GM12878 (cell line): ENCODE data around the gene COQ8B. TPM values are rescaled to one million over a fixed set of nuclear protein-coding genes. Genes with fewer than 3 reads are reported as not detected.
A peak's percentile ranks its signal among the peaks of the same experiment; 100 is the strongest.

Source experiments
- ATF2 ChIP-seq: IDR thresholded peaks from 2 replicates; pipeline ENCODE4 v1.6.1; 2012; ENCODE audit warnings: low read length, inconsistent platforms
- BMI1 ChIP-seq: fragments of 450-650 bp; IDR thresholded peaks from 2 replicates; pipeline ENCODE4 v1.6.1; 2016; ENCODE audit warnings: mild to moderate bottlenecking, moderate library complexity, borderline replicate concordance
- CHD1 ChIP-seq: IDR thresholded peaks from 2 replicates; pipeline ENCODE4 v1.6.1; 2012; ENCODE audit warnings: low read depth, low read length, improper control_type of control experiment
- E2F8 ChIP-seq: fragments of 450-650 bp; IDR thresholded peaks from 2 replicates; pipeline ENCODE4 v1.6.1; 2018; ENCODE audit warnings: mild to moderate bottlenecking, low read depth, moderate library complexity; ENCODE audit not compliant: partially characterized antibody
- E4F1 ChIP-seq: fragments of 450-650 bp; IDR thresholded peaks from 2 replicates; pipeline ENCODE4 v1.6.1; 2018; ENCODE audit warnings: borderline replicate concordance, mild to moderate bottlenecking; ENCODE audit not compliant: partially characterized antibody
- ETV6 ChIP-seq, 2 experiments: fragments of 450-650 bp in 1 of 2; IDR thresholded peaks in 1 of 2; conservative IDR thresholded peaks in 1 of 2; 2 replicates each; pipeline ENCODE4 v1.6.1; 2014; ENCODE audit warnings: antibody characterized with exemption in 1 of 2, borderline replicate concordance in 1 of 2, low read depth in 1 of 2, mild to moderate bottlenecking in 1 of 2, moderate library complexity in 1 of 2
- HDGF ChIP-seq: fragments of 450-650 bp; IDR thresholded peaks from 2 replicates; pipeline ENCODE4 v1.6.1; 2016; ENCODE audit warnings: antibody characterized with exemption
- HSF1 ChIP-seq: fragments of 150-350 bp; IDR thresholded peaks from 2 replicates; pipeline ENCODE4 v1.6.1; 2014; ENCODE audit warnings: mild to moderate bottlenecking, low read depth, low read length
- MAX ChIP-seq: IDR thresholded peaks from 2 replicates; pipeline ENCODE4 v1.6.1; 2012; ENCODE audit warnings: low read depth, low read length, improper control_type of control experiment
- NBN ChIP-seq: fragments of 450-650 bp; IDR thresholded peaks from 2 replicates; pipeline ENCODE4 v1.6.1; 2016
- NR2C2 ChIP-seq: IDR thresholded peaks from 2 replicates; pipeline ENCODE4 v1.6.1; 2011; ENCODE audit warnings: borderline replicate concordance, low read depth; ENCODE audit not compliant: control insufficient read depth, insufficient read length
- NR2F1 ChIP-seq: fragments of 450-650 bp; conservative IDR thresholded peaks from 2 replicates; pipeline ENCODE4 v1.6.1; 2017; ENCODE audit warnings: mild to moderate bottlenecking
- SMC3 ChIP-seq: IDR thresholded peaks from 2 replicates; pipeline ENCODE4 v1.6.1; 2011; ENCODE audit warnings: low read length, improper control_type of control experiment, borderline replicate concordance
- SREBF1 ChIP-seq: IDR thresholded peaks from 2 replicates; pipeline ENCODE4 v1.6.1; 2012; ENCODE audit warnings: mild to moderate bottlenecking, low read length
- STAT1 ChIP-seq: fragments of 450-650 bp; conservative IDR thresholded peaks from 2 replicates; pipeline ENCODE4 v1.6.1; 2014; ENCODE audit warnings: antibody characterized with exemption, mild to moderate bottlenecking
- ZZZ3 ChIP-seq: IDR thresholded peaks from 2 replicates; pipeline ENCODE4 v1.6.1; 2011; ENCODE audit warnings: low read depth; ENCODE audit not compliant: control insufficient read depth, insufficient read length
- polyA plus RNA-seq, 11 experiments: library from polyadenylated mRNA; depleted of rRNA in 4 of 11; unstranded in 6 of 11; stranded (reverse) in 5 of 11; fragments of >200 nt; fragmentation: Nextera tagmentation in 4 of 11; fragmentation: Illumina TruSeq in 1 of 11; extraction: Ambion mirVana in 4 of 11; extraction: Trizol in 1 of 11; gene quantifications; 1 replicate in 1 of 11; 2 replicates in 10 of 11; pipeline versions ENCODE4 v1.2.1 to v1.2.3, GENCODE V29; 2011 to 2016; ENCODE audit warnings: inconsistent platforms in 2 of 11, missing spikeins in 2 of 11, low read depth in 1 of 11
- total RNA-seq, 4 experiments: library from RNA; depleted of rRNA in 3 of 4; stranded (reverse); fragments of >200 nt in 3 of 4; fragmentation: Illumina TruSeq in 1 of 4; extraction: Trizol in 1 of 4; gene quantifications; 2 replicates each; pipeline versions ENCODE4 v1.2.1 to v1.2.3, GENCODE V29; 2013 to 2021

COQ8B gene
- total and polyA plus RNA-seq, 10 of the 15 experiments (the other 5 are each of a cell fraction or from before 2014, with no cell fraction given), result 0.39 to 37.1 (median 16.8) TPM

GRCh38 chr19:40716482-40717324, at the start of gene COQ8B, which contains the start of gene ITPKC (continued):
- TF ChIP-seq E4F1 (peak; percentile 31), HSF1 (no peak), MAX (peak; percentile 24; the same call in 1 of the 2 replicates), CHD1 (no peak), STAT1 (0 out of 2 replicates have a peak, but pooled peaks have one; percentile 49), HDGF (peak; percentile 87), SREBF1 (no peak), BMI1 (no peak), E2F8 (no peak), NR2F1 (peak; percentile 71), ZZZ3 (no peak), ATF2 (no peak), SMC3 (no peak), NR2C2 (no peak), ETV6 (conservative IDR thresholded peaks at IDR 0.05 in 1 of 2, IDR thresholded peaks at IDR 0.05 in 1 of 2; ENCODE audit: borderline replicate concordance in 1 of 2, low read depth in 1 of 2) (no peak), NBN (peak; percentile 79)
